Embryonic facial prominence (tissue), 1 donor: Measurements from ENCODE around the gene CYP4F2.
"Not testable (repeated sequence)": the region's sequence is repeated elsewhere in the genome, so short reads cannot be mapped to it uniquely, and the experiment has no call there.

Source experiments
- DNase-seq: peaks from one replicate; pipeline ENCODE4 v3.0.0-alpha.2; 2016; ENCODE audit errors: extremely low spot score

The CYP4F2 gene

GRCh38 chr19:15850385-15850784, 47.5 kb downstream of the CYP4F2 start:
- no peak for DNase-seq

DNA sequence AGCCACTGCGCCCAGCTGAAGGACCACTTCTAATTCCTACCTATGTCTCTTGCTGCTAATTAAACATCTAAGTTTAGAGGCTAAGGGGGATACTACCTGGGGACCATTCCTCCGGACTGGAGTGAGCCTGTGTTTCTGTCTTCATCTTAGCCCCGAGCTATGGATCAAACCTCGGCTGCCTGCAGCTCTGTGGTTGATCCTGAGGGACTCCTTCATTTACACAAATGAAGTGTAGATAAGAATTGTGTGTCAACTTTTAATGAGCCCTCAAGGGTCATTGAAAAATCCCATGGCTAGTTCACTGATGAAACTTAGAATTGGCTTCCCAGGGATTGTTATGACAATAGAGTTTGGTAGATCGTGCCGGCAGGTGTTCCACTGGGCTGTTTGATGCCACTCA, 51.0 kb downstream of the CYP4F2 start:
- DNase-seq, result no peak

DNA sequence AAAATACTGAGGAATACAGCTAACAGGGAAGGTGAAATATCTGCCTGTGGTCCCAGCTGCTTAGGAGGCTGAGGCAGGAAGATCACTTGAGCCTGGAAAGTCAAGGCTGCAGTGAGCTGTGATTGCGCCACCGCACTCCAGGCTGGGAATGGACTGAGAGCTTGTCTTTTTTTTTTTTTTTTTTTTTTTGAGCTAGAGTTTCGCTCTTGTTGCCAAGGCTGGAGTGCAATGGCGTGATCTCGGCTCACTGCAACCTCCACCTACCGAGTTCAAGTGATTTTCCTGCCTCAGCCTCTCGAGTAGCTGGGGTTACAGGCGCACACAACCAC, 54.0 kb downstream of the CYP4F2 start:
- DNase-seq, result not testable (repeated sequence)

GRCh38 chr19:15843203-15843893, 54.5 kb downstream of the CYP4F2 start:
- DNase-seq, result no peak

DNA sequence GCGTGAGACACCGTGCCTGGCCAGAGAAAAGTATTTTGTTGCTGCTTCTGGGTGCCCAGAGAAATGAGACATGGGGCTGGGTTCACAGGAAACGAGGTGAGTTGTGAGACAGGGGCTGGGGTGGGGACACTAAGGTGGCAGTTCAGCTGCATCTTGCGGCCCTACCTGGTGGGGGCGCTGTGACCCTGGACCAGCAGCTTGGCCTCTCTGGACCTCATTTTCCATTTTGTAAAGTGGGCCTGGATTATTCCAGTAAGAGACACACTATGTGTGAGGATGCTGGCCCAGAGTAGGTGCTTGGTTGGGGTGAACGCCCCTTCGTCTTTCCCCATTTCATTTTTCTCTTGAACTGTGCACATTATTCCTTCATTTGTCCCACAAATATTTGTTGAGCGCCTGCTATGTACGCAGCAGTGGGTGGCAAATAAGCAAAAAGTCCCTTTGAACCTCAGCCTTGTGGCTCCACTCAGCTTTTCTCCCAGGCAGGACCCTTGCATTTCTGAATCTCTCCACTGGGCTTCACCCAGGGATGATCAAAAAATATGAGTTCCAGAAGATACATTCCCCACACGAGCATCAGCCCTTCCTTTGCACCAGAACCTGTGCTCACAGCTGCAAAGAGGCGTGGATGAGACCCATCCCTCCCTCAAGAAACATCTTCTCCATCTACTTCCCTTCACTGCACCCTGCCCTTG, 55.9 kb downstream of the CYP4F2 start:
- DNase-seq, result no peak

GRCh38 chr19:15840833-15841232, 57.0 kb downstream of the CYP4F2 start:
- no peak for DNase-seq

DNA sequence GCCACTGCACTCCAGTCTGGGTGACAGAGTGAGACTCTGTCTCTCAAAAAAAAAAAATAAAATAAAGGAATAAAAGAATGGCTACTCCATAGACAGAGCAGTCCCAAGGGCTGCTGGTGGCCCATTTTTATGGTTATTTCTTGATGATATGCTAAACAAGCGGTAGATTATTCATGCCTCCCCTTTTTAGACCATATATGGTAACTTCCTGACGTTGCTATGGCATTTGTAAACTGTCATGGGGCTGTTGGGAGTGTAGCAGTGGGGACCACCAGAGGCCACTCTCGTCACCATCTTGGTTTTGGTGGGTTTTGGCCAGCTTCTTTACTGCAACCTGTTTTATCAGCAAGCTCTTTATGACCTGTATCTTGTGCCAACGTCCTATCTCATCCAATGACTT, 58.0 kb downstream of the CYP4F2 start:
- DNase-seq, result not testable (repeated sequence)

DNA sequence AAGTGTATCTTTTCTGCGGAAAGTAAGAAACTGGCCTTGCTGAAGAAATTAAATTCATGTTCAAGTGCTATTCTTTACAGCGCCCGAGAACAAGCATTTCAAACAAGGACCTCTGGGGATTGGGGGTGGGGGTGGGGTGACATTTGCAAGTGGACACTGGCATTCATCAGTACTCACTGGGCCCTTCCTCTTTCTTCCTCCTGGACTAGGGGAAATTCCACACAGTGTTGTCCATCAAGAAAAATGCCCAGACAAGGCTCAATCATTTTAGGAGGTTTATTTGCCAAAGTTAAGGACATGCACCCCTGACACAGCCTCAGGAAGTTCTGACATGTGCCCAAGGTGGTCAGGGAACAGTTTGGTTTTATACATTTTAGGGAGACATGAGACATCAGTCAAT, 59.5 kb downstream of the CYP4F2 start:
- DNase-seq, result no peak

DNA sequence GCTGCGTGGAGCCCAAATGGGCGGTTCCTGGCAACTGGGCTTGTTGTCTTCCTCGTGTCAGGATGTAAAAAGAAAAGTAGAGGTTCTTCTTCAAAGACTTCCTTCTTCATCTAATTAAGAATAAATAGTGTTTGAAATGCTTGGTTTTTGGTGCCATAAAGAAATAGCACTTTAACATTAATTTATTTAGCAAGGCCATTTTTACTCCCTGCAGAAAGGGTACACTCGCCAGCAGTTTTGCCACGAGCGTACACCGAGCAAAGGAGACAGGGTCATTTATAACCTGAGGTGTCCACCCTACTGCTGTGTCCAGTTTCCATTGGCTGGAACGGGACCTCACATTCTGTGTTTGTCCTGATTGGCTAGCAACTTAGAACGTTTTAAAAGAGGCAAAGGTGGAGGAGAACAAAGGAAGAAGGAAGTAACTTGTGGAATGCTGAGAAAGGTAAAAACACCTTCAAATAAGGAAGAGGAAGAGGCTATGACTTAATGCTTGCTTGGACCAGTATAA, 60.6 kb downstream of the CYP4F2 start:
- no peak for DNase-seq

DNA sequence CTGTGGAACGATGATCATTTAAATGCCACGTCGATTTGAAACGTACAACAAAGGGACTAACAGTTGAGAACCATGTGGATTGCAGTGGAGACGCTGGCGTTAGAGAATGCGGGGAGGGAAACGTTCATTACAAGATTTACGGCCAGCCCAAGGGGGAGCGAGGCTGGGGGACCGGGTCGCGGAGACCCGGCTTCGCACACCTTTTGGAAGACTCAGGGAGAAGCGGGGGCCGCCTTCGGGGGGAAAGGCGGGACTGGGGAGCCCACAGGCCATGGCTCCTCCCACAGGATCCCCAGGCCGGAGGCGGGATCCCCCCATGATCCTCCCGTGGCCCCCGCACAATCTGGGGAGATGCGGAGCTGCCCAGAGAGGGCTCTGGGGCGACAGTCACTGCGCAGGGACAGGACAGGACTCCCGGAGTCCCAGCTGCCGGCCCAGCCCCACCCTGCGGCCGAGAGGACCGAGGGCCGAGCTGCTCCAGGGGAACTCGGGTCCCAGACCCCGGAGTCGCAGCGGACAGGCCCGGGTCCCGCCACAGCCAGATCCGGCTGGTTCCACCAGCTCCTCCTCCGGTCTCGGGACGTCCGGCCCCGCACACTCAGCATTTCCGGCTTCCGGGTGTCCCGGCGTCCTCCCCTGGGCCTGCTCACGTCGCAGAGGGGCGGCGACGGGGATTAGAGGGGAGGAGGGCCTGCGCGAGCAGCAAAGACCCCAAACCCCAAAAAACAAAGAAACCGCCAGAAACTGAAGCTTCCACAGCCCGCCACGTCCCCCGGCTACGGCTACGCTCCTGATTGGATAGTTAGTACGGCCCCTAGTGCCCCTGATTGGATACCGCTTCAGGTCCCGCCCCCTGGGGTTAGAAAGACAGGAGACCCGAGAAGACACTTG, 61.3 kb downstream of the CYP4F2 start:
- DNase-seq, result peak; percentile 96

DNA sequence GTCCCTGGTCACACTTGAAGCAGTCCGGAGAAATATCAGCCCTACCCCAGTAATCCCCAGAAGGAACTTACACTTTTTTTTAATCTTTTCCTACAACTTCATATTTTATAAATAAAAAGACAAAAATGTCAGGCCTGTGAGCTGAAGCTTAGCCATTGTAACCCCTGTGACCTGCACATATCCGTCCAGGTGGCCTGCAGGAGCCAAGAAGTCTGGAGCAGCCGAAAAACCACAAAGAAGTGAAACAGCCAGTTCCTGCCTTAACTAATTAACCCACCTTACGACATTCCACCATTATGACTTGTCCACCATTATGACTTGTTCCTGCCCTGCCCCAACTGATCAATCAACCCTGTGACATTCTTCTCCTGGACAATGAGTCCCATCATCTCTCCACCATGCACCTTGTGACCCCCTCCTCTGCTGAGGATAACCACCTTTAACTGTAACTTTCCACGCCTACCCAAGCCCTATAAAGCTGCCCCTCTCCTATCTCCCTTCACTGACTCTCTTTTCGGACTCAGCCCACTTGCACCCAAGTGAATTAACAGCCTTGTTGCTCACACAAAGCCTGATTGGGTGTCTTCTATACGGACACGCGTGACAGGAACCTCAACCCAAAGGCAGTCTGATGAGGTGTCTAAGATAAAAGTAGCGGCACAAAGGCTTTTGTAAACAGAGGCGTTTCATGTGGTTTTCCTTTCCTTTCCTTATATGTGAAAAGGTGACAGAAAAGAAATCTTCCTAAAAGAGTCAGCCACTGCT, 62.1 kb downstream of the CYP4F2 start:
- not testable (repeated sequence) for DNase-seq

- DNase-seq, result not testable (repeated sequence)
These were observed 63.6 kb downstream of the CYP4F2 start for GRCh38 chr19:15834232-15834631.

DNA sequence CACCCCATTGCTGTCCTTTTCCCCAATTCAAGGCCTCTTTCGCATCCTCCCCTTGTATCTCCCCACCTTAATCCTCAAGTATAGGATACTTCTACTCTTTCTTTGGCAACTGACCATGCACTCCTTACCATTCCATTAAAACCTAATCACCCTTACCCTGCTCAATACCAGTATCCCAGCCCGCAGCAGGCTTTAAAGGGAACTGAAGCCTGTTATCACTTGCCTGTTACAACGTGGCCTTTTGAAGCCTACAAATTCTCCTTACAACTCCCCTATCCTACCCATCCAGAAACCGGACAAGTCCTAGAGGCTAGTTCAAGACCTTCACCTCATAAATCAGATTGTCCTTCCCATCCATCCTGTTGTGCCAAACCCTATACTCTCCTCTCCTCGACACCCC, 66.2 kb downstream of the CYP4F2 start:
- no peak for DNase-seq

DNA sequence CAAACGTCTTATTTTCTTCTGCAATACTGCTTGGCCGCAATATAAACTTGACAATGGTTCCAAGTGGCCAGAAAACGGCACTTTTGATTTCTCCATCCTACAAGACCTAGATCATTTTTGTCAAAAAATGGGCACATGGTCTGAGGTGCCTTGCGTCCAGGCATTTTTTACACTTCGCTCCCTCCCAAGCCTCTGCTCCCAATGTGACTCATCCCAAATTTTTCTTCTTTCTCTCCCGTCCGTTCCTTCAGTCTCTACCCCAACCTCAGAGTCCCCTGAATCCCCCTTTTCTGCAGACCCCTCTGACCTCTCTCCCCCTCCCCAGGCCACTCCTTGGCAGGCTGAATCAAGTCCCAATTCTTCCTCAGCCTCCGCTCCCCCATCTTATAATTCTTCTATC, 68.1 kb downstream of the CYP4F2 start:
- DNase-seq, result no peak

DNA sequence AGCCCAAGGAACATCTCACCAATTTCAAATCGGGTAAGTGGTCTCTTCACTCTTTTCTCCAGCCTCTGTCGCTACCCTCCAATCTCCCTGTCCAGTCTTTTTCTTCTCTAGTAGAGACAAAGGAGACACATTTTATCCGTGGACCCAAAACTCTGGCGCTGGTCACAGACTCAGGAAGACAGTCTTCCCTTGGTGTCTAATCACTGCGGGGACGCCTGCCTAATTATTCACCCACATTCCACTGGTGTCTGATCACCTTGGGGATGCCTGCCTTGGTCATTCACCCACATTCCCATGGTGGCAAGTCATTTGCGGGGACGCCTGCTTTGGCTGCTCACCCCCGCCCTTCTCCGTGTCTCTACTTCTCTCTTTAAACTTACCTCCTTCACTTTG, 68.6 kb downstream of the CYP4F2 start:
- no peak for DNase-seq

DNA sequence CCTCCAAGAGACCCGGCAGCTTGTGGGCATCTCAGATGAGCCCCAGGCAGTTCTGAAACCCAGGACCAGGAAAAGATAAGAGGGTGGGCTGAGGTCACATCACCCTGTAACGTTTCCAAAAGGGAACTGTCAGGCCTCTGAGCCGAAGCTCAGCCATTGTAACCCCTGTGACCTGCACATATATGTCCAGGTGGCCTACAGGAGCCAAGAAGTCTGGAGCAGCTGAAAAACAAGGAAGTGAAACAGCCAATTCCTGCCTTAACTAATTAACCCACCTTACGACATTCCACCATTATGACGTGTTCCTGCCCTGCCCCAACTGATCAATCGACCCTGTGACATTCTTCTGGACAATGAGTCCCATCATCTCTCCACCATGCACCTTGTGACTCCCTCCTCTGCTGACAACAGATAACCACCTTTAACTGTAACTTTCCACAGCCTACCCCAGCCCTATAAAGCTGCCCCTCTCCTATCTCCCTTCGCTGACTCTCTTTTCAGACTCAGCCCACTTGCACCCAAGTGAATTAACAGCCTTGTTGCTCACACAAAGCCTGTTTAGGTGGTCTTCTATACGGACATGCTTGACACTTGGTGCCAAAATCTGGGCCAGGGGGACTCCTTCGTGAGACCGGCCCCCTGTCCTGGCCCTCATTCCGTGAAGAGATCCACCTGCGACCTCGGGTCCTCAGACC, 69.1 kb downstream of the CYP4F2 start:
- DNase-seq, result not testable (repeated sequence)

GRCh38 chr19:15828121-15828610, 69.7 kb downstream of the CYP4F2 start:
- DNase-seq, result no peak
